Neural crest cell (in vitro differentiated cells): ENCODE measurements around the gene SYNPO2L. TPM values are rescaled to one million over a fixed set of nuclear protein-coding genes. Genes with fewer than 3 reads are reported as not detected.

Experiments
- DNase-seq: peaks from one replicate; pipeline ENCODE4 v3.0.0; 2021; ENCODE audit warnings: low read depth, mixed read lengths, low spot score
- H3K27ac Mint-ChIP-seq: one replicate; pipeline ENCODE4 v1.8.0; 2021; ENCODE audit warnings: mild to moderate bottlenecking, mixed read lengths; ENCODE audit not compliant: unreplicated experiment
- H3K27me3 Mint-ChIP-seq: 2 replicates; pipeline ENCODE4 v1.8.0; 2021; ENCODE audit warnings: low read depth, mild to moderate bottlenecking, mixed read lengths
- H3K36me3 Mint-ChIP-seq: 2 replicates; pipeline ENCODE4 v1.8.0; 2021; ENCODE audit warnings: low read depth, mild to moderate bottlenecking, mixed read lengths
- H3K4me1 Mint-ChIP-seq: 2 replicates; pipeline ENCODE4 v1.8.0; 2021; ENCODE audit warnings: mixed read lengths
- H3K4me3 Mint-ChIP-seq: one replicate; pipeline ENCODE4 v1.8.0; 2021; ENCODE audit warnings: mild to moderate bottlenecking, mixed read lengths
- H3K9me3 Mint-ChIP-seq: 2 replicates; pipeline ENCODE4 v1.8.0; 2021; ENCODE audit warnings: mixed read lengths
- total RNA-seq: library from RNA; stranded (reverse); gene quantifications from 2 replicates; pipeline ENCODE4 v1.2.1, GENCODE V29; 2021
- TF ChIP-seq, protein P1 (sequence below): fragments of 200-600 bp; sonication (generic); conservative IDR thresholded peaks from 2 replicates; pipeline ENCODE4 v1.5.0; 2021; ENCODE audit warnings: antibody characterized with exemption, mild to moderate bottlenecking

The SYNPO2L gene
- total RNA-seq, 1 donor from 2014 or later: 0.12 TPM

DNA sequence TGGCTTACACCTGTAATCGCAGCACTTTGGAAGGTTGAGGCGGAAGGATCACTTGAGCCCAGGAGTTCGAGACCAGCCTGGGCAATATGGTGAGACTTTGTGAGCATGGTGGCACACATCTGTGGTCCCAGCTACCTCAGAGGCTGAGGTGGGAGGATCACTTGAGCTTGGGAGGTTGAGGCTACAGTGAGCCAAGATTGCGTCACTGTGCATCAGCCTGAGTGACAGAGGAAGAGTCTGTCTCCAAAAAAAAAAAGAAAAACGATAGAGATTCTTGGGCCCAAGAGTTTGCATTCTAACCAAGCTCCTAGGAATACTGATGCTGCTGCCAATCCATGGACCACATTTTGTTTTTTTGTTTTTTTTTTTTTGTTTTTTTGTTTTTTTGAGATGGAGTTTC, 26.7 kb downstream of the SYNPO2L start:
- Mint-ChIP-seq H3K27ac (no peak overlapping the region), H3K9me3 (no peaks in the 10 kb centered on the region), H3K36me3 (no peaks in the 10 kb centered on the region), H3K4me3 (no peak overlapping the region), H3K27me3 (no peaks in the 10 kb centered on the region), H3K4me1 (peaks cover 27% of the 10 kb centered on the region)
- TF ChIP-seq, protein P1, sequence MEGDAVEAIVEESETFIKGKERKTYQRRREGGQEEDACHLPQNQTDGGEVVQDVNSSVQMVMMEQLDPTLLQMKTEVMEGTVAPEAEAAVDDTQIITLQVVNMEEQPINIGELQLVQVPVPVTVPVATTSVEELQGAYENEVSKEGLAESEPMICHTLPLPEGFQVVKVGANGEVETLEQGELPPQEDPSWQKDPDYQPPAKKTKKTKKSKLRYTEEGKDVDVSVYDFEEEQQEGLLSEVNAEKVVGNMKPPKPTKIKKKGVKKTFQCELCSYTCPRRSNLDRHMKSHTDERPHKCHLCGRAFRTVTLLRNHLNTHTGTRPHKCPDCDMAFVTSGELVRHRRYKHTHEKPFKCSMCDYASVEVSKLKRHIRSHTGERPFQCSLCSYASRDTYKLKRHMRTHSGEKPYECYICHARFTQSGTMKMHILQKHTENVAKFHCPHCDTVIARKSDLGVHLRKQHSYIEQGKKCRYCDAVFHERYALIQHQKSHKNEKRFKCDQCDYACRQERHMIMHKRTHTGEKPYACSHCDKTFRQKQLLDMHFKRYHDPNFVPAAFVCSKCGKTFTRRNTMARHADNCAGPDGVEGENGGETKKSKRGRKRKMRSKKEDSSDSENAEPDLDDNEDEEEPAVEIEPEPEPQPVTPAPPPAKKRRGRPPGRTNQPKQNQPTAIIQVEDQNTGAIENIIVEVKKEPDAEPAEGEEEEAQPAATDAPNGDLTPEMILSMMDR: no peak
- DNase-seq: no peak

DNA sequence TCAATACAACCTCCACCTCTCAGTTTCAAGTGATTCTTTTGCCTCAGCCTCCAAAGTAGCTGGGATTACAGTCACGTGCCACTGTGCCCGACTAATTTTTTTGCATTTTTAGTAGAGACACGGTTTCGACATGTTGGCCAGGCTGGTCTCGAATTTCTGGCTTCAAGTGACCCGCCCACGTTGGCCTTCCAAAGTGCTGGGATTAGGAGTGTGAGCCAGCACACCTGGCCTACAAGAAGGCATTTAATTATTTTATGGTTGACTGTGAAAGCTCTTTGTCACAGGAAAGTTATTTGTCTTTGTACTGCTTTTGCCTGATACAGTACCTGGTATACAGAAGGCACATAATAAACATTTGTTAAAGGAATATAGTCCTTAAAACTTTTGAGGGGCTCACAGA, 27.4 kb downstream of the SYNPO2L start:
- Mint-ChIP-seq H3K4me1 (peaks cover 31% of the 10 kb centered on the region), H3K27ac (no peak overlapping the region), H3K36me3 (no peaks in the 10 kb centered on the region), H3K27me3 (no peaks in the 10 kb centered on the region), H3K9me3 (no peaks in the 10 kb centered on the region), H3K4me3 (no peak overlapping the region)
- TF ChIP-seq, protein P1: no peak
- DNase-seq: no peak

DNA sequence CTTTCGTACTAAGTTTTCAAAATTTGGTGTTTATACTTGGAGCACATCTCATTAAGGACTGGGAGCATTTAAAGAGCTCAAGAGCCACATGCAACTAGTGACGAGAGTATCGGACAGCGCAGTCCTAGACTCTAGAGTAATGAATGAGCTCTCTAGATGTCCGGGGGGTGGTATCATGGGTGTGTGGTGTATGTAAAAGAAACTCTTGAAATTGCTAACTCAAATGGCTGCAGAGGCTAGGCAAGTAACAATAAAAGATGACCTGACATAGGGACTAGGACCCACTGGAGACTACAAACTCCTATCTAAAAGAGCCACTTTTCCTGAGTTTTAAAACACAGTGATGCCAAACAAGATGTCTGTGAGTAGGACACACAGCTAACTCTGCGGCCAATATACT, 28.5 kb downstream of the SYNPO2L start:
- H3K4me1 Mint-ChIP-seq: peaks cover 31% of the 10 kb centered on the region
- DNase-seq: no peak
- peak overlapping the region; percentile 96 for H3K4me3 Mint-ChIP-seq
- no peak overlapping the region for H3K27ac Mint-ChIP-seq
- no peaks in the 10 kb centered on the region for H3K9me3 Mint-ChIP-seq
- TF ChIP-seq, protein P1: no peak
- H3K36me3 Mint-ChIP-seq: no peaks in the 10 kb centered on the region
- no peaks in the 10 kb centered on the region for H3K27me3 Mint-ChIP-seq

DNA sequence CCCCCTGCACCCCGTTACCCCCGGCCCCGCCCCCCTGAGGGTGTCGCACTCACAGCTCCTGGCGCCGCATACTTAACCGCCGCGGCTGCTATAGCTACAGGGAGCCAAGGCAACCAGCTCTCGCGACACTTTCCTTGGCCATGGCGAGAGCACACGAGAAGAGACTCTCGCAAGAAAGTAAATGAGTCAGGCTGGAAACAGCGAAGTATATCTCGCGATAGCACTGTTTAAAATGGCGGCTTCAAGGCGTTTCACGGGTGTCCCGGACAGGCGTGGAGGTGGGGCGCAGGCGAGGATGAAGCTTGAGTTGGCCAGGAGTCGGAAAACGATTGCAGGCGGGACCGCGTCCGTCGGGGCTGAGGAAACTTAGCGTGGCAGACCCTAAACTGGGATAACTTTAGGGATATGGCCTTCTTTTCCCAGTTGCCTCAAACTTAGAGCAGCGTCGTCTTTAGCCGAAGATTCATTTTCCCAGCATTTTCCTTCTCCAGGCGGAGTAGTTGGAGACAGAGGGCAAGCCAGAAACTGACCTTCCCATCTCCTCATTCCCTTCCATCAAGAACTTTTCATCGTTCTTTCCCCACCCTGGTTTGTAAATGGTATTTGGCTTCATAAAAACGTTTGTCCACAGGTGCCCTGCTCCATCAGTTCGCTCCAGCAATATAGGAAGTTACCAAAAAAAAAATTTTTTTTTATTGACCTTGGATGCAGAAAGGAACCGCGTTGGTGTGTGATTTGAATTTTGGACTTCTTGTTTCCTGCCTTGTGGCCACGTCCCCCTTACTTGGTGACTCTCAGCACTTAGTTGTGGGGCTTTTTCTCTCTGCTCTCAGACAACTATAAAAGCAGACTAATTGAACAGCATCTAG, 29.7 kb downstream of the SYNPO2L start:
- Mint-ChIP-seq H3K9me3 (no peaks in the 10 kb centered on the region), H3K4me1 (peaks cover 31% of the 10 kb centered on the region), H3K27me3 (no peaks in the 10 kb centered on the region), H3K4me3 (peak overlapping the region; percentile 96), H3K36me3 (no peaks in the 10 kb centered on the region), H3K27ac (peak overlapping the region; percentile 99)
- TF ChIP-seq, protein P1: no peak
- DNase-seq: peak; percentile 79

DNA sequence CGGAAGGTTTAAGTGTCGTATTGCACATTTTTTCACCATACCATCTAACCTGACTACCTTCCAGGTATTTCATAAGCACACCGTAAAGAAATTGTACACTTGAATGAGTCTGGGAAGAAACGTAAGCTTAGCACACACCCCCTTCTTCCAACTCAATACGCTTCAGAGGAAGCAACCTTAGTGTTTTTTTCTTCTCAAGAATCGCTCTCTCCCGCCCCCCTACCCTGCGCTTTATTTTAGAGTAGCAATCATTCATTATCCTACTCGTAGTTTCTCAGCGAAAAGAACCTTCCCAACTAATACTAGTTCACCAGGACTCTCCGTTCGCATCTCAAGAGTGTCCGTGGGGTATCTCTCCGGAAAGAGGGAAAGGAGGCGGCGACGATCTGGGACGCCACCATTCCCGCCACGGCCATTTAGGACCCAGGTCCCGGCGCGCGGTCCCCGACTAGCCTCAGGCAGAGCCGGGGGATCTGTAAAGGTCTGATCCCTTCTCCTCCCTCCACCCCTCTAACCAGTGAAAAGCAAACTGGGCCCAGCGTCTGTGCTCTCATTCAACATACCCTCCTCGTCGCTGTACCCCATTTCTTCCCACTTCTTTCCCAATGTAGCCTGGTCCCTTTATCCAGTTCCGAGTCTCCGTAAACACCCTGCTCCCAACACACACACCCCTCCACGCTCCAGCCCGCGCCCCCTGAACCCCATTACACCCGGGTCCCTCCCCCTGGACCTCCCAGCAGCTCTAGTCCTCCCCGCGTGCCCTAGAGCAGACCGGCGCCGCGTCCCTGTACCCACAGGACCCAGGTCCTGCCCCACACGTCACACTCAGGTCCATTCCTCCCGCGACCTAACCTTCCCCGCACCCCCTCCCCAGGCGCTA, 30.6 kb downstream of the SYNPO2L start:
- Mint-ChIP-seq H3K36me3 (no peaks in the 10 kb centered on the region), H3K9me3 (no peaks in the 10 kb centered on the region), H3K27ac (peak overlapping the region; percentile 99), H3K4me1 (peaks cover 31% of the 10 kb centered on the region), H3K27me3 (no peaks in the 10 kb centered on the region), H3K4me3 (peak overlapping the region; percentile 96)
- DNase-seq: peak; percentile 45
- TF ChIP-seq, protein P1: no peak
